Adrenal gland (tissue), 5 donors: ENCODE results near the gene KCNK18.

ENCODE experiments used
- POLR2A ChIP-seq, 2 donors: fragments of 450-650 bp; IDR thresholded peaks; one replicate each; pipeline ENCODE4 v1.6.1; 2017; ENCODE audit warnings: antibody characterized with exemption in 2 of 2, mild to moderate bottlenecking in 2 of 2, moderate library complexity in 1 of 2
- TF ChIP-seq, protein P1 (sequence below), 6 experiments: fragments of 450-650 bp in 4 of 6; fragments of 200-600 bp in 2 of 6; sonication (generic) in 1 of 6; IDR thresholded peaks; 1 replicate in 5 of 6; 2 replicates in 1 of 6; pipeline versions ENCODE4 v1.5.1 to v1.8.0; 2016 to 2021; ENCODE audit warnings: antibody characterized with exemption in 6 of 6, mild to moderate bottlenecking in 2 of 6, moderate library complexity in 1 of 6
- donor health status: DM: no; HTN: no; CAD: no.

DNA sequence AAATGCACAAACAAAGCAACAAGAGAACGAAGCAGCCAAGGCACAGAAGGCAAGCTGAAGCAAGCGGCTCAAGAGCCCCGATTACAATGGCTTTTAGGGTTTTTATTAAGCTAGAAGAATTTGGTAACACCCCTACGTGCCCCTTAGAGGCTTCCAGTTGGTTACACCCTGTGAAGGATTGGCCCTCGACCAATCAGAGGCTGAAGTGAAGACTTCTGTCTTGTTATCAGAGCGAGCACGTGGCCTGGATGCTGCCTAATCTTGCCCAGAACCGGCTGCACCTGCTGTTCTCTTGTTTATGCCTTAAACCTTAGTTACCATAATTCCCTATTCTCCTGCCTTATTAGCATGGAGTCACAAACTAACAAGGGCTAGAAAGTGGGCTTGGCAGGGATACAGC lies 21.4 kb downstream of the KCNK18 start:
- TF ChIP-seq POLR2A (IDR thresholded peaks at IDR 0.05) = no peak
- TF ChIP-seq, protein P1, sequence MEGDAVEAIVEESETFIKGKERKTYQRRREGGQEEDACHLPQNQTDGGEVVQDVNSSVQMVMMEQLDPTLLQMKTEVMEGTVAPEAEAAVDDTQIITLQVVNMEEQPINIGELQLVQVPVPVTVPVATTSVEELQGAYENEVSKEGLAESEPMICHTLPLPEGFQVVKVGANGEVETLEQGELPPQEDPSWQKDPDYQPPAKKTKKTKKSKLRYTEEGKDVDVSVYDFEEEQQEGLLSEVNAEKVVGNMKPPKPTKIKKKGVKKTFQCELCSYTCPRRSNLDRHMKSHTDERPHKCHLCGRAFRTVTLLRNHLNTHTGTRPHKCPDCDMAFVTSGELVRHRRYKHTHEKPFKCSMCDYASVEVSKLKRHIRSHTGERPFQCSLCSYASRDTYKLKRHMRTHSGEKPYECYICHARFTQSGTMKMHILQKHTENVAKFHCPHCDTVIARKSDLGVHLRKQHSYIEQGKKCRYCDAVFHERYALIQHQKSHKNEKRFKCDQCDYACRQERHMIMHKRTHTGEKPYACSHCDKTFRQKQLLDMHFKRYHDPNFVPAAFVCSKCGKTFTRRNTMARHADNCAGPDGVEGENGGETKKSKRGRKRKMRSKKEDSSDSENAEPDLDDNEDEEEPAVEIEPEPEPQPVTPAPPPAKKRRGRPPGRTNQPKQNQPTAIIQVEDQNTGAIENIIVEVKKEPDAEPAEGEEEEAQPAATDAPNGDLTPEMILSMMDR (IDR thresholded peaks at IDR 0.05) = no peak
